Stimulated activated CD8-positive, alpha-beta memory T cell treated with anti-CD3 and anti-CD28 coated beads, Interleukin-2, amount 100 ng/mL, for 1 hour (primary cell): ENCODE measurements around the gene RAG1.

Experiments used
- DNase-seq, 2 donors: peaks; one replicate each; pipeline ENCODE4 v3.0.0-alpha.2; 2020; ENCODE audit warnings: low read depth in 2 of 2

Gene RAG1

DNA sequence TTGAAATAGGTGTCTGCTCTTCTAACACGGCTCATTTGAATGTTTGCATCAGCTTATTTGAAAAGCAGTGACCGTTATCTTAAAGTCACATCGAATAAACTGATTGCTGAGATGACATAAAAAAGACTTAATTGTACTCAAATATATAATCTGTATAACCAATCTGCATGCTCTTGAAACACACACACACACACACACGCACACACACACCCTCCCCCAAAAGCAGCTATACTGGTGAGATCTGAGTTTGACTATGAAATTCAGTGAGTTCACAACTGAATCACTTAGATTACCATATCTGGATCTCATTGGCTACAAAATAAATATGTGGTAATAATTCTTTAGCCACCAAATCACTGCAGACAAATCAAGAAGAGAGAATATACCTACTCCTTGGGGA, 22.7 kb downstream of the RAG1 start:
- no peak for DNase-seq

DNA sequence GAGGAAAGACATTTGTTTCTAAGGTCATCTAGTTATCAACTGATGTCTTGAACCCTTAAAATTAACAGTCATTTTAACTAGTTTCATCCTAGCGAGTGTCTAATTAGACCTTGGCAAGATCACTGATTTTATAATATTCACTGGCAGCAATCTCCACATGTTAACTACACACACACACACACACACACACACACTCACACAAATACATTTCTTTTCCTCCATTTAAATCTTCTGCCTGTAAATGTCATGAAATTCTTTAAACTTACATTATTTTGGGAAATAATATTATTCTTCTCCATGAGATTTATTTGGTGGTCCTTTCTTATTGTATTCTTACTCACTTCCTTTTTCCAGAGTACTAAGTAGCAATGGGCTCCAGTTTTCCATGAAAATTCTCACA, 23.6 kb downstream of the RAG1 start:
- no peak for DNase-seq

DNA sequence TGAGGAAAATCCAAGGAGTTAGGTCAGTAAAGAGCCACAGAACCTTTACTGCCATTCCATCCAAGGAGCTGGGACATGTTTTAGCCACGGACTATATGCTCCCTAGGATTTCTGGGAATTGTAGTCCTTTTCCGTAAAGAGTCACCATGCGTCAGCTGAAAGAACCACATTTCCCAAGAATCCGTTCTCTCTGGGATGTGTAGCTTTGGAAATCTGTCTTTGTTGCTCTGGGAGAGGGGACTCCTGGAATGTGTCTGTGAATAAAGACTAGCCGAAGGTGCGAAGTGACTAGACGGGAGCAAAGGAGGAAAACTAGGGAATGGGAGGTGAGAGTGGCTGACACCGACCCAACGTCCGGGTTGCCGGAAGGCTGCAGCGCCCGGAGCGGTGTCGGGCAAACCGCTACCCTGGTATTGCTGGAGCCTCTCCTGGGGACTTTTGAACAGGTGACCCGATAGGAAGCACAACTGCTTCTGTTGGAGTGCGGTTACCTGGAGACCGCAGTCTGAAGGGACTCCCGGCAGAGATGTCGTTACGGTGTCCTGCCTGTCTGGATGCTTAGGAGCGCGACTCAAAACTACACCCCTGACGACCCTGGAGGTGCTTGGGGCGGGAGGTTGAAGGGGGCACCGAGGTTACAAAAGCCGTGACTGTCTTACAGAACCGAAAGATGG, 26.6 kb downstream of the RAG1 start, which contains the start of gene IFTAP:
TSS of gene IFTAP (plus strand) at position 187 of the 674 bp plus-strand sequence. CDS start 15,602 bp downstream, outside the sequence.
- no peak for DNase-seq

DNA sequence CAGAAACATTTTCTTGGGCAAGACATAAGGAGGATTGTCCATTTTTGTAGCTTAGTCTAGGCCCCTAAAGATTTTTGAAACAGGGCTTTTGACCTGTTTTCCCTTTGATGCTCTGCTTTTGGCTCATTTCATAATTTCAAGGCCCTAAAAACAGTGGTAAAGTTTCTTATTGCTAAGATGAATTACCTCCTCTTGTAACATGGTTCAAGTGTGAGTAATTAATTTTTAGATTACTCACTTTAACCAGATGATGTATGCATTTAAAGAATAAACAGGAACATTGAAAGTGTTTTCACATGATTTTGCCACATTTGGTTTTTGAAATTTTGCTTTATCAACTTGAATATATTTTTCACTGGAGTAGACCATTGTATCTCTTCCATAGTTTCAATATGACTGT, 29.1 kb downstream of the RAG1 start:
- no peak for DNase-seq

DNA sequence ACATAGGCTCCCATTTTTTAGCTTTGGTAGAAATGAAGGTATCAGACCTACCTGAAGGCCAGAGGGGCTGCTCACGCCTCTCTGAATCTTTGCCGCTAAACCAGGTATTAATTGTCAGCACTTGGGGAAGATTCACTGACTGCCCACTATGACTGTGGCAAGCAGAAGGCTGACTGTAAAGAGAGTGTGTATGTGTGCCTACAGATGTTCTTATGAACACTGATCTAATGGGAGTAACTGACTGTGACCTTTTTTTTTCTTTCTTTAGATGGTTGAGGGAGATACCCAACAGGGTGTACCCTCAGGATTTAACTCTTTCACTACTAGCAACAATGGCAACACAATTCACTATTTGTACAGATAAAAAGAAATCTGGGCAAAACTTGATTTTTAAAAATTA, 30.2 kb downstream of the RAG1 start, which contains the start of gene RAG2:
TSS of gene RAG2 (minus strand) at position 186 of the 400 bp plus-strand sequence. CDS start 4,068 bp downstream, outside the sequence.
- no peak for DNase-seq

DNA sequence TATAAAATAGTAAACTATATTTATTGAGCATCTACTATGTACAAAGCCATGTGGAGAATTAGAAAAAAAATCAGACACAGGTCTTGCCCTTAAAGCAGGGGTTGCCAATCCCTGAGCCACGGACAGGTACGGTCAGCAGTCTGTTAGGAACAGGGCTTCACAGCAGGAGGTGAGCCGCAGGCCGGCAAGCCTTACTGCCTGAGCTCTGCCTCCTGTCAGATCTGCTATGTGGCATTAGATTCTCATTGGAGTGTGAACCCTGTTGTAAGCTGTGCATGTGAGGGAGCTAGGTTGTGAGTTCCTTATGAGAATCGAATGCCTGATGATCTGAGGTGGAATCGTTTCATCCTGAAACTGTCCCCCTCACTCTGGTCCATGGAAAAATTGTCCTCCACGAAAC, 32.4 kb downstream of the RAG1 start:
- DNase-seq: no peak

DNA sequence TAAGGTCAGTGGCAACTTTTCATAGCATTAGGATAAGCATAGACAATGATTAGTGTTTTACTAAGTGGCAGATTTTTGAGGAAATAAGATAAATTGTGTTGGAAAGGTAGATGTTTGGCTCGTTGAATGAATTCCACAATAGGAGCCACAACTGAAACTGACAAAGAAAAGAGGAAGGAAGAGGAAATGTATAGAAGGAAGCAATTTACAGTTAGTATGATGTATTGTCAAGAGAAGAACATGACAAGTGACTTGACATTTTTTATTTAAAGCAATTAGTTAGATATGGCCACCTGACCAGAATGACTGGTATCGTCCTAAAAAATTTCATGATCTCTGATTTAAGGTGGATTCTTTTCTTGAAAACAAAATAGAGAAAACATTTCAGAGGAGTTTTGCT, 33.3 kb downstream of the RAG1 start:
- DNase-seq: no peak

DNA sequence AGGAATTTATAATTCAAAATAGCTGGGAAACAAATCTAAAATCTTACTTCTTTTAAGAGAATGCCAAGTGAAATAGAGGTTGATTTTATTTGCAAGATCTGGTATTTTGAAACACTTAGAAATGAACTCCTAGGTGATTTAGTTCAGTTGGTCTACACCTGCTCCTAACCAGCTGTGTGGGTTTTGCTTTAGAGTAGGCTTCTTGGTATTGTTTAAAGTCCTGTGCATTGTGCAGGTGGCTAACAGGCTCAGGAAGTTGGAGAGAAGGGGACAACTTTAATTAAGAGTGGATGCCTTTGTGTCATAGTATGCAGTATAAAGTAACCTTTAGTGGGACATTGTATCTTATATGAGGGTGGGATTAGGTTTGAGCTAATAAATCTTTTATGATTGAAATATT, 34.3 kb downstream of the RAG1 start:
- DNase-seq: no peak

DNA sequence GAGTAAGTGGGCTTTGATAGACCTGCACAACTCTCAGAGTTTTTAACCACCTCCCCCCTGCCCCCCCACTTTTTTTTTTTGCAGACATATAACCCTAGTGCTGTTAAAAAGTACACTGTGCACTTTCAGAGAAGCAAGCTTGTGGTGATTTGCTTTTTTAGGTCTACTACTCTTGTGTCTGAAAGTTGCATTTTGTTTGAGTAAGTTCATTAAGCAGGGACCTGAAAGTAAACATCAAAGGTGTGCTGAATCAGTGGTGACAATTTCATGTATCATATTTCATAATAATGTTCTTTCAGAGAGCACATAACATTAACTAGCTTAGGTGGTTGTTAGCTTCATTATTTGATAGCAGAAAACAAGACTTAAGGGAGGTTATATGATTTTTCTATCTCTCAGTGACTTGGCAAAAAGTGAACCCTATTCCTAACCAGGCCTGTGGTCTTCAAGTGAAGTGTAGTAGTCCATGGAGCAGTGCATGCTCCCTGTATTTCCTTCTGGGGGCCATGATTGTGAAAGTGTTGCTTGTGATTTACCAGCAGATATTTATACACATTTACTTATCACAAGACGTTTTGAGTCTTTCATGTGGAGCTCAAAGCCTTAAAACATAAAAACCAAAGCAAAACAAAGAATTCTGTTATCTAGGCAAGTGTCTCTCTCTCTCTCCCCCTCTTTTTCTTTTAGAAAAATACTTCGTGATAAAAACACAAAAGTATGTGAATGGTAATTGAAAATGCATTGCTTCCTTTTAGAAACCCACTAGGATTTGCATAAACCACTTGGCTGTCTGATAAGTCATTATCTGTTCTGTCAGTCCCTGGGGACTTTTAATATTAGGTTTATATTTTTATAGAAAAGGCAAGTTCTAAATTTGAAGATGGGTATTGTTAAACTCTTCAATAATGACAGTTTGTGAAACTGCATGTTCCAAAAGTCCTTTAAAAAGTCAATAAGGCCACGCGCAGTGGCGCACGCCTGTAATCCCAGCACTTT, 37.7 kb downstream of the RAG1 start:
- DNase-seq: no peak

DNA sequence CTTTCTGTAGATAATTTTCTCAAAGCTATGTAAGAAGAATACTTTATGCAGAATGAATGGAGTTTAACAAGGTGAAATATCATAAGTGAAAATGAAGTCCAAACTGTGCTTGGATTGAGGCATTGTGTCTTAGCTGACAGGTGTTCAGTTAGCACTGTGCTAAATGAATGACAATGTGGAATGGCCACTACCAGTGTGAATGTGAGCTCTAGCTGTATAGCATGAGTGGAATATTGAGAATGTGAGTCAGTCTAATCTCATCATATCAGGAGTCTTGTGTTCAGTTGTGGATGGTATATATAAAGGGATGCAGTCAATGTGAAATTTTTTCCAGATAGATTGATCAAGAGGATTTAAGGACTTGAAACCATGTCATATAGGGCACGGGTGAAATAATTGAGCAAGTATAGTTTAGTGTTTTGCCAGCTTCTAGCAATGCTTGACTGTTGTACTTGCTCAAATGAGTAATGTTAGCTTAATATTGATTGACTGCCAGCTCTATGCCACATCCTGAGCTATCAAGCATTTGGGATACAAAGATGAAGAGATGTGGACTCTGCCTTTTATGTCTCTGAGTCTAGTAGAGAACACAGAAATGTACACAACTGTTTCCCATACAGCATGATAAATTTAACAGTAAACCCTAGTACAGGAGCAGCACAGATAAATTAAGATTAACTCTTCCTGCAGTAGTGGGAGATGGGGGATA, 40.8 kb downstream of the RAG1 start:
- DNase-seq: no peak

DNA sequence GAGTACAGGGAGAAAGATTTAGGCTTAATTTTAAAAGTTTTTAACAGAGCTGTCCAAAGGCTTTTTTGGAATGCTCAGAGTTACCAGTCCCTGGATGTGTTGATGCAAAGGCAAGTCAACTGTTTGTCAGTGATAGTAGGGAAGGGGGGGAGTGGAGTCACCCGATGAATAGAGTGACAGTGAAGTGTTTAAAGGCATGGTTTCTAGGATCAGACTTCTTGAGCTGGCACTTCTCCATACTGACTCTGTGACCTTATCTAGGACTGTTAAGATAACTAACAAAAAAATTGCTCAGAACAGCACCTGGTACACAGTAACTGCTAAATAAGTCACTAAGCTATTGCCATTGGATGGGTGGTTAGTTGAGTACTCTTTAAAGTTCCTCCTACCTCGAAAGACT, 41.6 kb downstream of the RAG1 start:
- DNase-seq: no peak

DNA sequence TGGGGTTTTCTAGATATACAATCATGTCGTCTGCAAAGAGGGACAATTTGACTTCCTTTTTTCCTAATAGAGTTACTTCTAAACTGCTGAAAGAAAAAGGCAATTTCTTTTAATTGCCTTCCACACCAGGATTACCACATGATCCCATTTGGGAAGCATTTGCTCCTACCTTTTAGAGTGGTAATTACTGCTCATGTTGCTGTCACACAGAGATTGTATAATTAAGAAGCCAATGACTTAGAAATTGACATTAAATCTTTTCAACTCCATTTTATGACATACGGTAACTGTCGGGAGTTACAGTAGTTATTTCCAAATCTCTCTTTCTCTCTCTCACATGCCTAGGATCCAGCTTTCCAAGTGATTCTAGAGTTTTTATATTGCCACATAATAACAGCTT, 48.0 kb downstream of the RAG1 start:
- DNase-seq: no peak

DNA sequence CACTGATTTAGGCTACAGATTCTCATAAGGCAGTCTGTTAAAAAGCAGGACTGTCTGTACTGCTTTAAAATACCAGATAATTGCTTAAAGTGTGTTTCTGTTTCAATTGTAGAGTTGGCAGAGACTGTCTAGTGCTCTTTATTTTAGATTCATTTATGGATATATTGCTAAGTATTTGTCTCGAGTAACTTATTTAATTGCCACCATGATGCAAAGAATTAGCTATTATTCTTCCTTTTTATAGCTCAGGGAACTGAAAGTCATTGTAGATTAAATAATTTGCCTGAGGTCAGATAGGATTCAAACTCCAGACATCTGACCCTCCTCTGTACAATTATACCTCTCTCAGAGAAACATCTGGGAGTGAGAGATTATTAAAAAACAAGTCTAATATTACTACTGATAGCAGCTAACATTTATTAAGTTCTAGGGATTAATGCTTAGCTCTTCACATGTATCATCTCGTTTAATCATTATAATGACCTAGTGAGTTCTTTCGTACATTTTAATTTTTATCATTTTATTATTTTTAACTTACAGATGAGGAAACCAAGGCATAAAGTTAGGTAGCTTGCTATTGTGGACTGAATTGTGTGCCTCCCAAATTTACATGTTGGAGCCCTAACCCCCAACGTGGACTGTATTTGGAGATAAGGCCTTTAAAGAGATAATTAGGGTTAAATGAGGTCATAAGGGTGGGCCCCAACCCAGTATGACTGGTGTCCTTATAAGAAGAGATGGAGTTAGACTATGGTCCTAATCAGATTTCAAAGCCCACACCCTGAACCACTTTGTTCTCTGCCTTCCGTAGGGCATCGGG, 49.9 kb downstream of the RAG1 start:
- DNase-seq: no peak

DNA sequence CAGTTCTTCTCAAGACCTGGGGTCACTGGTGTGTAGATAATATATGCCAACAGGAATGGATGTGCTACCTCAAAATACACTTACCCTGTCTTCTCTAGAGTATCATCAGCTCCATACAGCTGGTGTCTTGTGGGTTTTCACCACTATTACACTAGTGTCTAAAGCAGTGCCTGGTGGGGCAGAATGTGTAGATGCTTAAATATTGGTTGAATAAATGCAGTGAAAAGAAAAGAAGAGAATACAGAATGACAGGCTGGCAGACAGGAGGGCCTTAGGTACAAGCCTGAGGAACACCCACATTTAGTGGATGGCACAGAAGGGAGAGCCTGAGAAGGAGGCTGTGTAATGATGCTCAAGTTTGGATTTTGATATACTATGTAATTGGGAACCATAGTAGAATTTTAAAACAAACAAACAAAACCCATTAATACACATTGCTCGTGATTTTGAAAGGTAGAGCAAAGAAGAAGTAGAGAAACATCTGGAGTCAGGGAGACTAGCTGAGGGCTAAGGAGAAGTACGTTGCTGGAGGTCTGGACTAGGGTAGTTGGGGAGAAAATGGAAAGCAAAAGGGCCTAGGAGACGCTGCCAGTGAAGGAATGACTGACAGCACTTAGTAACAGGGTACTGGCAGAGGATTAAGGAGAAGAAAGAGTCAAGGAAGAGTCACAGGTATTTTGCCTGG, 50.7 kb downstream of the RAG1 start:
- DNase-seq: no peak

DNA sequence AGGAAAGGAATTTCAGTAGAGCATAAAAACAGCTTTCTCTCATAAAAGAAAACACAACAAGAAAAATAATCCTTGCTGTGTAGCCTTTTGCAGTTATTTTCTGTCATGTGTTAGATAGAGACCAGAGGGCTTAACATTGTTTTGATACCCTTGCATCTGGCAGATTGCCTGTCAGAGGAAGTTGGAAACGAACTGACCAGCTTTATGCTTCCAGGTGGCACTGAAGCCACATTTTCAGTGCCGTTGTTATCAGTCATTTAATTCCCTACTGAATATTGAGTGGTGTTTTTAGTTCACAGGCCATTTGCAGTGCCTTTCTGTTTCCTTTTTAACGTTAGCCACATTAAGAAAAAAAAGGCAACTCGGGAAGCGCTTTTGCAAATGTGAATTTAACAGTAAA, 51.7 kb downstream of the RAG1 start:
- DNase-seq: no peak

DNA sequence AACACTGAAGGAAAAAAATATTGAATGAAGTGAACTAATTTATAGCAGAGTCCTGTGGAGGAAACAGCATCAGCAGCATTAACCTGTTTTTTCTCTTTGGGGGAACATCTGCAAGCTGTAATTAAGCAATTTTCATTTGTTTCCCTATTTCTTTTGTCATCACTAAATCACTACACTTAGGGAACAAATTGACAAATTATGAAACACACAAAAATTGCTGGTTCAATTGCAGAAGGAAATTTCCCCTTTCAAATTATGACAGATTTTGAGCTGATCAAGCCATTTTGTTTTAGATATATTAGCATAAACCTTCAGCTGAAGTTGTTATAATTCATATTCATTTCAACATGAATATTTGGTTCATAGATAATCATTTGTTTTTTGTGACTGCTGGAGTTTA, 52.4 kb downstream of the RAG1 start:
- DNase-seq: no peak

DNA sequence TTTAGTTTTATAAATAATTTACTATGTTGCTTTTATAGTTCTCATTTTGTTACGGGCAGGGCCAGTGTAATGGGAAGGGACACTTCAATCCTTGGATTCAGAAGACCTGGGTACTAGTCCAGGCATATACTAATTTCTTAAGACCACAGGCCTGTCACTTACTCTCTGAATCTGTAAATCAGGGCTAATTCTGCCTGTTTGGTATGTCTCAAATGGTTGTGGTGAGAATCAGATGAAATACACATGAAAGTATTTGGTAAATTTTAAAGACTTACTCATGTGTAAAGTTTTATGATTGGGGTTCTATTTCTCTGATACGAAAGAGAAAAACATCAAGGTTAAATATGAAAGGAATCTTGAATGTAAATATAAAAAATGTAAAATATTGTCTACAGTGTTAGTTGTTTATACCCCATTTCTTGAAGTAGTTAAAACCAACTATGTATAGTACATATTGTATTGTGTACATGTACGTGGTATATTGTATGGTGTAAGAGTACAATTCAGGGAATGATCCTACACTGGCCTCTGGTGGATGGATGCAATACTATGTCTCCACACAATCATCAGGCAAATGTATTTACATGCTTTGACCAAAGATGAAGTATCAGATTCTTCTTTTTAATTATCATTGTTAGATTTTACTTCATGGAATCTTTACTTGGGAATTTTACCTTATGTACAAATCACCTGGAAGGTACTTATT, 54.8 kb downstream of the RAG1 start:
- DNase-seq: no peak

DNA sequence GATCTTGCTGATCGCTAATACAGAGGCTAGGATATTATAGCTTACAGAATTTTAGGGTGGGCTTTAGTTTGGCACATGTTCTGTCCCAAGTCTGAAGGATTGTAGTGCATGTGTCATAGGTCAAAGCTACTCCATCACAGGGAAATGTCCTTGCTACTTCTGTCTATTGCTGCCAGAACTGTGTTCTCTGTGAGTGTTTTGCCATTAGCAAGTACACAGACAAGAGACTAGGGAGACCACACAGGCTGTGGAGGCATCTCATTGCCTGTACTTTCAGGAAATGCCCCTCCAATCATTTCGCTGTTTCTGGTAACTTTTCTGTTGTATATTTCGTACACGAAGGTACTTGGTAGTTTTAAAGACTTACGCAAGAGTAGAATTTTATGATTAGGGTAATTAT, 55.7 kb downstream of the RAG1 start:
- DNase-seq: no peak

DNA sequence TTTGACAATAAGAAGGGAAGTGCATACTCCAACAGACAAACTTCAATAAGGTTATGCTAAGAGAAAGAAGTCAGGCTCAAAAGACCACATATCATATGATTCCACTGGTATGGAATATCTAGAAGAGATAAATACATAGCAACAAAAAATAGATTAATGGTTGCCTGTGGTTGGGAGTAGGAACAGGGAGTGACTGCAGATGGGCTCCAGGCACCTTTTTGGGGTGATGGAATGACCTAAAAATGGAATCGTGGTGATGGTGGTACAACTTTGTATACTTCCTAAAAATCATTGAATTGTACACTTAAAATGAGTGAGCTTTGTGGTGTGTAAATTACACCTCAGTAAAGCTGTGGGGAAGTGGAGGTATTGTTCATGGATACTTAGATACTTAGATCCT, 59.2 kb downstream of the RAG1 start:
- no peak for DNase-seq

DNA sequence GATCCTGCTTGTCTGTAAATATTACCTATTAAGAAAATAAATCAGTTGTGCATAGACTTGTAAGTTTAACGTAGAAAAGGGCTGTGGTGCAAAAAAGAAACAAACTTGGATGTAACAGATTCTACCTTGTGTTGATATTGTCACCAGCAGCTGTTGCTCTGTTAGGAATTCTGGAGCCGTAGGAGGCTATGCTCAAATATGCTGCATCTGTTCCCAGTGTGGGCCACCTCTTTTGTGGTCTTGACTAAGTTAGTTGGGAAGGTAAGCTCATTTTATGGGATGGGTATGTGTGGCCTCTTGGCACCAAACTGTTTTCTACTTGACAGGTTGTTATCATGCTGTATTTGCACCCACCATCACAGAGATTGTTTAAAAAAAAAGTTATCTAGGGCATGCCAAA, 59.7 kb downstream of the RAG1 start:
- no peak for DNase-seq
